ENCODE measurements around the gene RPL19. TPM values are rescaled to one million over a fixed set of nuclear protein-coding genes. Genes with fewer than 3 reads are reported as not detected.
A peak's percentile ranks its signal among the peaks of the same experiment; 100 is the strongest.

RPL19 gene
- total RNA-seq, 2 donors from 2014 or later: 1,458 to 1,831 TPM

DNA sequence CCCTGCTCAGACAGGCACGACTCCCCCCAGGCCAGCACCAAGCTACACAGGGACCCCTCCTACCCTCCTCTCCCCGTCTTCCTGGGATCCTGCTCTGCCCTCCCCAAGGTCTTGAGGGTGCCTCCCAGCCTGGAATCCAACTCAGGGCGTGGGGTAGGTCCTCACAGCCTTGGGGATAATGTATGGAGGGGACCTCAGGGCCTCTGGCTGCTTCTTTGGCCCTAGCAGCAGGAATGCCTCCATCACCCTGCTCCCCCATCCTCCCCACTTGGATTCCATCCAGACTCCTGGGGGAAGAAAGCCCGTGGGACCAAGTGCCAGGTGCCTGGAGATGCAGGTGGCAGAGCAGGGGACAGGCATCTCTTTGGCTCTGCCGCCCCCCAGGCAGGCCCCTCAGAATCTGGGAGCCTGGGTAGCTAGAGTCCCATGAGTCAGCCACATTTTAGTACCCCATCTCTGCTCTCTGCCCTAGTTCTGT lies 36.4 kb downstream of the RPL19 start:
- Histone ChIP-seq H3K4me1 (peaks cover 0 to 16% of the 10 kb centered on the region in 2 donors), H3K36me3 (no peaks in the 10 kb centered on the region), H3K27ac (no peak overlapping the region), H3K27me3 (no peaks in the 10 kb centered on the region), H3K4me3 (no peak overlapping the region), H3K9me3 (no peaks in the 10 kb centered on the region)
- no peak for DNase-seq (ENCODE audit: low spot score)
- TF ChIP-seq CTCF (IDR thresholded peaks at IDR 0.05): no peak

GRCh38 chr17:39236981-39237441 lies 36.9 kb downstream of the RPL19 start:
- Histone ChIP-seq H3K27ac (no peak overlapping the region), H3K4me1 (peaks cover 0 to 10% of the 10 kb centered on the region in 2 donors), H3K27me3 (no peaks in the 10 kb centered on the region), H3K4me3 (no peak overlapping the region), H3K36me3 (no peaks in the 10 kb centered on the region), H3K9me3 (no peaks in the 10 kb centered on the region)
- TF ChIP-seq CTCF (IDR thresholded peaks at IDR 0.05): no peak
- DNase-seq (ENCODE audit: low spot score): no peak

DNA sequence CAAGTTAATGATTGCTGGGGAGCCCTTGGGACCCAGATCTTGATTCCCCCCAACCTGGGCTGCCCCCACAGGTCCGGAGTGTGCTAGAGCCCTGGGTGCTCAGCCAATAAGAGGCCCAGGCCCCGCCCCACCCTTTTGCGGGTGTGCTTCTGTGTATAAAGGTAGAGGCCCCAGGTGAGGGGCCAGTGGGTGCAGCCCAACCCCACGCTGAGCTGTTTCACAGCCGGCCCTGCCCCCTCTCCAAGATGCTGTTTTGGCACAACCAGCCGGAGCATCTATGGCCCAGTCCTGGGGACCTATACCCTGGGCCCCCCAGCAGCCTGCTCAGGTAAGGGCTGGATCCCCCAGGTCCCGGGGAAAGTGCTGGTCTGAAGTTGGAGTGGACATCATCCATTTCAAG lies 37.5 kb downstream of the RPL19 start:
- Histone ChIP-seq H3K27ac (no peak overlapping the region), H3K4me3 (no peak overlapping the region), H3K9me3 (no peaks in the 10 kb centered on the region), H3K4me1 (peaks cover 0 to 5% of the 10 kb centered on the region in 2 donors), H3K27me3 (no peaks in the 10 kb centered on the region), H3K36me3 (no peaks in the 10 kb centered on the region)
- DNase-seq (ENCODE audit: low spot score): no peak
- TF ChIP-seq CTCF (IDR thresholded peaks at IDR 0.05): no peak

GRCh38 chr17:39238311-39238972 lies 38.4 kb downstream of the RPL19 start:
- H3K4me1 ChIP-seq: peaks cover 0 to 5% of the 10 kb centered on the region in 2 donors
- H3K4me3 ChIP-seq: no peak overlapping the region

GRCh38 chr17:39239640-39240314 lies 39.7 kb downstream of the RPL19 start:
- peak; percentile 22 to 64 for TF ChIP-seq CTCF (IDR thresholded peaks at IDR 0.05)
- Histone ChIP-seq H3K4me3 (no peak overlapping the region), H3K36me3 (no peaks in the 10 kb centered on the region), H3K27me3 (no peaks in the 10 kb centered on the region), H3K4me1 (peaks cover 0 to 12% of the 10 kb centered on the region in 2 donors), H3K27ac (no peak overlapping the region), H3K9me3 (no peaks in the 10 kb centered on the region)
- DNase-seq (ENCODE audit: low spot score): no peak

More at GRCh38 chr17:39238311-39238972, 38.4 kb downstream of the RPL19 start:
- no peak for TF ChIP-seq CTCF (IDR thresholded peaks at IDR 0.05)
- Histone ChIP-seq H3K9me3 (no peaks in the 10 kb centered on the region), H3K27ac (no peak overlapping the region), H3K27me3 (no peaks in the 10 kb centered on the region), H3K36me3 (no peaks in the 10 kb centered on the region)
- DNase-seq (ENCODE audit: low spot score): no peak
